Measurements from ENCODE around the gene TMEM209.

- TF ChIP-seq ZNF48 (tag by site-specific recombination; IDR thresholded peaks at IDR 0.05) (no peak), CTCF (tag by site-specific recombination; IDR thresholded peaks at IDR 0.05) (no peak), ZNF112 (tag by site-specific recombination; IDR thresholded peaks at IDR 0.05) (no peak), ZNF658 (tag by site-specific recombination; IDR thresholded peaks at IDR 0.05) (no peak), ZNF114 (tag by site-specific recombination; IDR thresholded peaks at IDR 0.05) (no peak), ZNF10 (tag by site-specific recombination; IDR thresholded peaks at IDR 0.05) (no peak), ZNF138 (tag by site-specific recombination; IDR thresholded peaks at IDR 0.05; ENCODE audit: borderline replicate concordance) (no peak), PRDM4 (tag by site-specific recombination; IDR thresholded peaks at IDR 0.05) (no peak), MEIS1 (CRISPR knock-in tag; IDR thresholded peaks at IDR 0.05; ENCODE audit: borderline replicate concordance) (no peak)
These were observed 68.0 kb downstream of the TMEM209 start for GRCh38 chr7:130137207-130137606.
